HEK293 (cell line): ENCODE data around the gene SMURF1.

Experiments used
- CTCF ChIP-seq: fragments of 450-650 bp; formaldehyde crosslinking; IDR thresholded peaks from 2 replicates; pipeline ENCODE4 v1.5.1; 2016; ENCODE audit warnings: missing biosample characterization, missing genetic modification characterization
- PATZ1 ChIP-seq: fragments of 450-650 bp; formaldehyde crosslinking; IDR thresholded peaks from 2 replicates; pipeline ENCODE4 v1.5.1; 2016; ENCODE audit warnings: missing biosample characterization, missing genetic modification characterization
- ZBTB8A ChIP-seq: fragments of 450-650 bp; formaldehyde crosslinking; IDR thresholded peaks from 2 replicates; pipeline ENCODE4 v1.5.1; 2016; ENCODE audit warnings: missing biosample characterization, missing genetic modification characterization
- ZEB2 ChIP-seq: fragments of 450-650 bp; formaldehyde crosslinking; IDR thresholded peaks from 2 replicates; pipeline ENCODE4 v1.5.1; 2016; ENCODE audit warnings: missing biosample characterization, missing genetic modification characterization
- ZNF146 ChIP-seq: fragments of 450-650 bp; formaldehyde crosslinking; IDR thresholded peaks from 2 replicates; pipeline ENCODE4 v1.5.1; 2016; ENCODE audit warnings: missing biosample characterization, missing genetic modification characterization
- ZNF175 ChIP-seq: fragments of 450-650 bp; formaldehyde crosslinking; IDR thresholded peaks from 2 replicates; pipeline ENCODE4 v1.5.1; 2016; ENCODE audit warnings: missing biosample characterization, missing genetic modification characterization
- ZNF398 ChIP-seq: fragments of 450-650 bp; formaldehyde crosslinking; IDR thresholded peaks from 2 replicates; pipeline ENCODE4 v1.5.1; 2017; ENCODE audit warnings: missing biosample characterization, missing genetic modification characterization
- ZNF785 ChIP-seq: fragments of 450-650 bp; formaldehyde crosslinking; IDR thresholded peaks from 2 replicates; pipeline ENCODE4 v1.5.1; 2016; ENCODE audit warnings: missing biosample characterization, missing genetic modification characterization

GRCh38 chr7:99131290-99131689 lies 12.6 kb downstream of the SMURF1 start:
- TF ChIP-seq CTCF (tag by site-specific recombination) (no peak), ZBTB8A (tag by site-specific recombination) (no peak), ZNF785 (tag by site-specific recombination) (no peak), ZNF398 (tag by site-specific recombination) (no peak), ZEB2 (tag by site-specific recombination) (no peak), ZNF175 (tag by site-specific recombination) (no peak), PATZ1 (tag by site-specific recombination) (no peak), ZNF146 (tag by site-specific recombination) (no peak)
